HL-60/S4 treated with phorbol 12-myristate 13-acetate at 8.2 ng/mL for 4 days and 3 days (cell line): ENCODE data around the gene MYBBP1A.
"Not testable (repeated sequence)": the region's sequence is repeated elsewhere in the genome, so short reads cannot be mapped to it uniquely, and the experiment has no call there.

ENCODE experiments used
- in situ Hi-C: fragments of 300-500 bp; cut with MboI; formaldehyde crosslinking; loops from 2 replicates; pipeline ENCODE4 v1.15.0; 2022; ENCODE audit warnings: low sequenced_read_pairs

Gene MYBBP1A

GRCh38 chr17:4590981-4591453, 35.8 kb upstream of the MYBBP1A start:
- in situ Hi-C loops = no loop called here

GRCh38 chr17:4590042-4590441, 34.9 kb upstream of the MYBBP1A start:
- in situ Hi-C loops = not testable (repeated sequence)

GRCh38 chr17:4588898-4589625, 33.9 kb upstream of the MYBBP1A start:
- in situ Hi-C loops = no loop called here

GRCh38 chr17:4588391-4588790, 33.2 kb upstream of the MYBBP1A start:
- in situ Hi-C loops = no loop called here

- in situ Hi-C loops = no loop called here
Measured at GRCh38 chr17:4587803-4588202, 32.6 kb upstream of the MYBBP1A start.

- in situ Hi-C loops = no loop called here
Measured at GRCh38 chr17:4587195-4587594, 32.0 kb upstream of the MYBBP1A start.

- in situ Hi-C loops = no loop called here
Measured at GRCh38 chr17:4586043-4586442, 30.9 kb upstream of the MYBBP1A start.

- in situ Hi-C loops = no loop called here
Measured at GRCh38 chr17:4585638-4585994, 30.4 kb upstream of the MYBBP1A start.

- in situ Hi-C loops = no loop called here
Measured at GRCh38 chr17:4584917-4585637, 29.9 kb upstream of the MYBBP1A start.

- in situ Hi-C loops = no loop called here
Measured at GRCh38 chr17:4584101-4584916, 29.1 kb upstream of the MYBBP1A start, which contains the start of gene SMTNL2. Gene SMTNL2 (plus strand): TSS chr17:4584529. CDS start chr17:4584606, 77 bp downstream.

GRCh38 chr17:4583782-4584100, 28.6 kb upstream of the MYBBP1A start:
- in situ Hi-C loops = no loop called here

- in situ Hi-C loops = no loop called here
Measured at GRCh38 chr17:4583206-4583605, 28.0 kb upstream of the MYBBP1A start.

GRCh38 chr17:4582691-4583090, 27.5 kb upstream of the MYBBP1A start:
- in situ Hi-C loops = no loop called here

- in situ Hi-C loops = no loop called here
Measured at GRCh38 chr17:4582101-4582501, 26.9 kb upstream of the MYBBP1A start.

GRCh38 chr17:4580291-4580690, 25.1 kb upstream of the MYBBP1A start:
- in situ Hi-C loops = no loop called here

- in situ Hi-C loops = no loop called here
Measured at GRCh38 chr17:4579678-4580077, 24.5 kb upstream of the MYBBP1A start.

- in situ Hi-C loops = not testable (repeated sequence)
Measured at GRCh38 chr17:4578349-4578748, 23.2 kb upstream of the MYBBP1A start.

GRCh38 chr17:4577386-4577993, 22.3 kb upstream of the MYBBP1A start:
- in situ Hi-C loops = no loop called here

- in situ Hi-C loops = no loop called here
Measured at GRCh38 chr17:4576729-4577322, 21.6 kb upstream of the MYBBP1A start.

GRCh38 chr17:4576161-4576558, 21.0 kb upstream of the MYBBP1A start:
- in situ Hi-C loops = no loop called here
